PC-3 (cell line): ENCODE data around the gene ACVRL1. TPM values are rescaled to one million over a fixed set of nuclear protein-coding genes. Genes with fewer than 3 reads are reported as not detected.

ENCODE experiments used
- ATAC-seq: fragments of 200-7000 bp; cut with Tn5 transposase; 2 replicates; pipeline ENCODE4 v1.9.1; 2020; ENCODE audit warnings: mild to moderate bottlenecking, moderate library complexity
- BruUV-seq: library from RNA; stranded (reverse); fragments of 400-500 nt; replicated peaks from 2 replicates; lab custom pipeline; 2021; lab: Mats Ljungman, UMichigan
- CTCF ChIA-PET: fragments of 300-600 bp; sonication (Branson Sonifier 250); formaldehyde crosslinking; loops from one replicate; lab custom pipeline; 2022; ENCODE audit warnings: antibody characterized with exemption; lab: Charles Lee
- POLR2A ChIA-PET: fragments of 300-600 bp; sonication (Branson Sonifier 250); formaldehyde crosslinking; loops from one replicate; lab custom pipeline; 2022; ENCODE audit warnings: antibody characterized with exemption; ENCODE audit not compliant: unreplicated experiment; lab: Charles Lee
- DNase-seq: peaks from one replicate; pipeline ENCODE4 v3.0.0-alpha.2; 2015
- H2AFZ ChIP-seq: fragments of 300-600 bp; sonication (generic); 2 replicates; pipeline ENCODE4 v1.6.0; 2016; ENCODE audit warnings: antibody characterized with exemption, low read length
- H3F3A ChIP-seq: fragments of 300-600 bp; sonication (generic); one replicate; pipeline ENCODE4 v1.6.0; 2017; ENCODE audit warnings: antibody characterized with exemption, low read length, control low read depth, mild to moderate bottlenecking; ENCODE audit not compliant: unreplicated experiment
- H3K27ac ChIP-seq: fragments of 300-600 bp; sonication (generic); 2 replicates; pipeline ENCODE4 v1.5.1; 2016; ENCODE audit warnings: mild to moderate bottlenecking, low read length
- H3K27me3 ChIP-seq: fragments of 300-600 bp; sonication (generic); 2 replicates; pipeline ENCODE4 v1.6.1; 2016; ENCODE audit warnings: low read length, mixed read lengths
- H3K36me3 ChIP-seq: fragments of 300-600 bp; sonication (generic); 2 replicates; pipeline ENCODE4 v1.6.1; 2016; ENCODE audit warnings: low read depth, mixed run types, low read length, mixed read lengths
- H3K4me1 ChIP-seq: fragments of 300-600 bp; sonication (generic); 2 replicates; pipeline ENCODE4 v1.5.1; 2016; ENCODE audit warnings: low read length; ENCODE audit not compliant: insufficient read depth
- H3K4me2 ChIP-seq: fragments of 300-600 bp; sonication (generic); 2 replicates; pipeline ENCODE4 v1.6.0; 2016; ENCODE audit warnings: low read length
- H3K4me3 ChIP-seq: fragments of 300-600 bp; sonication (generic); 2 replicates; pipeline ENCODE4 v1.5.1; 2016; ENCODE audit warnings: mild to moderate bottlenecking, low read length, mixed read lengths
- H3K79me2 ChIP-seq: fragments of 300-600 bp; sonication (generic); 2 replicates; pipeline ENCODE4 v1.6.1; 2017; ENCODE audit warnings: low read length, mixed read lengths
- H3K9ac ChIP-seq: fragments of 300-600 bp; sonication (generic); 2 replicates; pipeline ENCODE4 v1.6.0; 2016; ENCODE audit warnings: mild to moderate bottlenecking, low read length
- H3K9me2 ChIP-seq: fragments of 300-600 bp; sonication (generic); replicated peaks from 2 replicates; pipeline ENCODE4 v1.6.1; 2016; ENCODE audit warnings: mixed run types, low read length, mixed read lengths
- H3K9me3 ChIP-seq: fragments of 300-600 bp; sonication (generic); 2 replicates; pipeline ENCODE4 v1.6.1; 2016; ENCODE audit warnings: low read length, mixed read lengths
- H4K20me1 ChIP-seq: fragments of 300-600 bp; sonication (generic); 2 replicates; pipeline ENCODE4 v1.6.1; 2016; ENCODE audit warnings: low read length, mixed read lengths
- CTCF ChIP-seq: fragments of 300-600 bp; sonication (generic); conservative IDR thresholded peaks from 2 replicates; pipeline ENCODE4 v1.5.1; 2017; ENCODE audit warnings: antibody characterized with exemption, low read depth, mild to moderate bottlenecking, low read length
- EZH2 ChIP-seq: fragments of 300-600 bp; sonication (generic); IDR thresholded peaks from one replicate; pipeline ENCODE4 v1.6.1; 2017; ENCODE audit warnings: antibody characterized with exemption, mild to moderate bottlenecking, low read length; ENCODE audit not compliant: unreplicated experiment
- EZH2phosphoT487 ChIP-seq: fragments of 300-600 bp; sonication (generic); IDR thresholded peaks from 2 replicates; pipeline ENCODE4 v1.6.1; 2018; ENCODE audit warnings: mild to moderate bottlenecking, antibody characterized with exemption, low read length, borderline replicate concordance
- intact Hi-C: fragments of 100-400 bp; cut with micrococcal nuclease; formaldehyde crosslinking; loops from 2 replicates; pipeline ENCODE4 v1.9.0; 2023
- total RNA-seq: library from RNA; depleted of rRNA; stranded (reverse); fragments of >200 nt; gene quantifications from 2 replicates; pipeline ENCODE4 v1.2.3, GENCODE V29; 2014

ACVRL1 gene
- total RNA-seq, 1 experiment from 2014 or later: not detected

DNA sequence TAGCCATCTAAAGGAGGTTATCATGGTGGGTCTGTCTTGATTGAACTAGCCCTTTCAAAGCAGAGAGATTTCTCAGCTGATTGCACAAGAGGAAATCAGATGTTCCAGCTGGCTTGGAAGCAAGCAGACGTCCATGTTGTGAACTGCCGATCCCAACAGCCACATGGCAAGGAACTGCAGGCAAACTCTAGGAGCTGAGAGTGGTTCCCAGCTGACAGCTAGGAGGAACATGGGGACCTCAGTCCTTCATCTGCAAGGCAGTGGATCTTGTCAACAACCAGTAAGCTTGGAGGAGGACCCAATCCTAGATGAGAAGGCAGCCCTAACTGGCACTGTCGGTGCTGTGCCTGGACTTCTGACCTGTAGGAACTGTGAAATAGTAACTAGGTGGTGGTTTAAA is 51.9 kb downstream of the ACVRL1 start:
- Histone ChIP-seq H3K4me3 (no peak overlapping the region), H4K20me1 (0 out of 2 replicates have a peak, but pooled peaks cover 5% of the 10 kb centered on the region), H3K9me3 (no peaks in the 10 kb centered on the region), H3K27ac (no peak overlapping the region), H3K4me1 (peaks cover 15% of the 10 kb centered on the region), H3K27me3 (no peaks in the 10 kb centered on the region), H3K36me3 (0 out of 2 replicates have a peak, but pooled peaks cover 9% of the 10 kb centered on the region), H3K4me2 (no peak overlapping the region), H2AFZ (no peak overlapping the region), H3K79me2 (peaks cover 56% of the 10 kb centered on the region), H3K9ac (no peak overlapping the region), H3K9me2 (no peaks in the 10 kb centered on the region), H3F3A (no peaks in the 10 kb centered on the region)
- CTCF ChIA-PET: no interaction called here
- intact Hi-C loops: no loop called here
- no peak for ATAC-seq
- TF ChIP-seq CTCF (no peak), EZH2phosphoT487 (no peak), EZH2 (no peak)
- POLR2A ChIA-PET: no interaction called here
- DNase-seq: no peak
- no TSS peak for BruUV-seq

DNA sequence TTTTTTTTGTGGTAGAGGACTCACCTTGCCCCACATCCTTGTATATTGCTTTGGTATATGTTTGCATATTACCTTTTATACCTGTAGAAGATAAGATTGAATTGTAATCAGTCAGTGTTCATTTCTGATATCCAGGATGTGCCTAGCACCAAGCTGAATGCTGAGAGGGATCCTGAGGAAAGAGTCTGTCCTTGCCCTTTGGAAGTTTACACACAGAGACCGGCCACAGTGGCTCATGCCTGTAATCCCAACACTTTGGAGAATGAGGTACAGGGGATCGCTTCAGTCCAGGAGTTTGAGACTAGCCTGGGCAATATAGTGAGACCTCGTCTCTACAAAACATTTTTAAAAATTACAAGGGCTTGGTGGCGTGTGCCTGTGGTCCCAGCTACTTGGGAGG is 52.6 kb downstream of the ACVRL1 start:
- intact Hi-C loops: no loop called here
- CTCF ChIA-PET: no interaction called here
- no TSS peak for BruUV-seq
- no peak overlapping the region for H3K9ac ChIP-seq
- 0 out of 2 replicates have a peak, but pooled peaks cover 9% of the 10 kb centered on the region for H3K36me3 ChIP-seq
- no peak for ATAC-seq
- POLR2A ChIA-PET: no interaction called here
- TF ChIP-seq CTCF: no peak
- no peak for TF ChIP-seq EZH2
- TF ChIP-seq EZH2phosphoT487: no peak
- no peak overlapping the region for H3K4me3 ChIP-seq
- no peaks in the 10 kb centered on the region for H3K9me3 ChIP-seq
- no peaks in the 10 kb centered on the region for H3K9me2 ChIP-seq
- no peak overlapping the region for H3K4me2 ChIP-seq
- 0 out of 2 replicates have a peak, but pooled peaks cover 5% of the 10 kb centered on the region for H4K20me1 ChIP-seq
- H3K27ac ChIP-seq: no peak overlapping the region
- H3K4me1 ChIP-seq: peaks cover 8% of the 10 kb centered on the region; the same call in 1 of the 2 replicates
- no peak overlapping the region for H2AFZ ChIP-seq
- no peaks in the 10 kb centered on the region for H3K27me3 ChIP-seq
- no peak for DNase-seq
- H3F3A ChIP-seq: no peaks in the 10 kb centered on the region
- H3K79me2 ChIP-seq: peaks cover 56% of the 10 kb centered on the region

GRCh38 chr12:51960488-51960887 is 53.2 kb downstream of the ACVRL1 start:
- intact Hi-C loops: no loop called here
- Histone ChIP-seq H3K4me2 (no peak overlapping the region), H3K9ac (no peak overlapping the region), H2AFZ (no peak overlapping the region), H3K36me3 (0 out of 2 replicates have a peak, but pooled peaks cover 9% of the 10 kb centered on the region), H3K79me2 (peaks cover 56% of the 10 kb centered on the region), H3F3A (no peaks in the 10 kb centered on the region), H3K4me3 (no peak overlapping the region), H3K9me3 (no peaks in the 10 kb centered on the region), H3K9me2 (no peaks in the 10 kb centered on the region), H3K27me3 (no peaks in the 10 kb centered on the region), H3K4me1 (0 out of 2 replicates have a peak, but pooled peaks cover 2% of the 10 kb centered on the region), H4K20me1 (0 out of 2 replicates have a peak, but pooled peaks cover 5% of the 10 kb centered on the region), H3K27ac (no peak overlapping the region)
- DNase-seq: no peak
- ChIA-PET CTCF (no interaction called here), POLR2A (no interaction called here)
- ATAC-seq: no peak
- TF ChIP-seq CTCF (no peak), EZH2 (no peak)
- no TSS peak for BruUV-seq
